ENCODE results near the gene RPS6KA5.

Gene RPS6KA5

GRCh38 chr14:91056361-91056760, 4.1 kb downstream of the RPS6KA5 start:
- Histone ChIP-seq H3K27ac (replicated peaks) (no peak overlapping the region), H3K27me3 (ENCODE audit: insufficient read depth, poor library complexity, severe bottlenecking) (no peaks in the 10 kb centered on the region), H3K4me3 (replicated peaks; ENCODE audit: insufficient read depth, low read length) (no peak overlapping the region)
- DNase-seq (ENCODE audit: low read depth in 1 of 2, low spot score in 1 of 2): no peak
- TF ChIP-seq REST (IDR thresholded peaks at IDR 0.05; ENCODE audit: insufficient replicate concordance, low read depth) (no peak), POLR2AphosphoS5 (IDR thresholded peaks at IDR 0.05; ENCODE audit: low read depth) (no peak), SPI1 (IDR thresholded peaks at IDR 0.05; ENCODE audit: borderline replicate concordance, low read depth) (no peak), CTCF (IDR thresholded peaks at IDR 0.05; ENCODE audit: insufficient read depth, low read length) (no peak), GABPA (IDR thresholded peaks at IDR 0.05; ENCODE audit: low read depth) (no peak)

- no peak for DNase-seq (ENCODE audit: low read depth in 1 of 2, low spot score in 1 of 2)
- Histone ChIP-seq H3K4me3 (replicated peaks; ENCODE audit: insufficient read depth, low read length) (no peak overlapping the region), H3K27ac (replicated peaks) (no peak overlapping the region), H3K27me3 (ENCODE audit: insufficient read depth, poor library complexity, severe bottlenecking) (no peaks in the 10 kb centered on the region)
- no peak for TF ChIP-seq GABPA (IDR thresholded peaks at IDR 0.05; ENCODE audit: low read depth)
- TF ChIP-seq POLR2AphosphoS5 (IDR thresholded peaks at IDR 0.05; ENCODE audit: low read depth): no peak
- no peak for TF ChIP-seq REST (IDR thresholded peaks at IDR 0.05; ENCODE audit: insufficient replicate concordance, low read depth)
- TF ChIP-seq SPI1 (IDR thresholded peaks at IDR 0.05; ENCODE audit: borderline replicate concordance, low read depth): no peak
- TF ChIP-seq CTCF (IDR thresholded peaks at IDR 0.05; ENCODE audit: insufficient read depth, low read length): no peak
These were observed 5.4 kb downstream of the RPS6KA5 start for GRCh38 chr14:91055016-91055415.

GRCh38 chr14:91048676-91049075, 11.8 kb downstream of the RPS6KA5 start:
- DNase-seq (ENCODE audit: low read depth in 1 of 2, low spot score in 1 of 2): no peak
- no peak for TF ChIP-seq REST (IDR thresholded peaks at IDR 0.05; ENCODE audit: insufficient replicate concordance, low read depth)
- no peak for TF ChIP-seq CTCF (IDR thresholded peaks at IDR 0.05; ENCODE audit: insufficient read depth, low read length)
- TF ChIP-seq SPI1 (IDR thresholded peaks at IDR 0.05; ENCODE audit: borderline replicate concordance, low read depth): no peak
- no peak for TF ChIP-seq POLR2AphosphoS5 (IDR thresholded peaks at IDR 0.05; ENCODE audit: low read depth)
- no peak for TF ChIP-seq GABPA (IDR thresholded peaks at IDR 0.05; ENCODE audit: low read depth)
- Histone ChIP-seq H3K27me3 (ENCODE audit: insufficient read depth, poor library complexity, severe bottlenecking) (no peaks in the 10 kb centered on the region), H3K27ac (replicated peaks) (no peak overlapping the region), H3K4me3 (replicated peaks; ENCODE audit: insufficient read depth, low read length) (no peak overlapping the region)

Measured in HL-60 (cell line).